ENCODE results near the gene TTLL10. TPM values are rescaled to one million over a fixed set of nuclear protein-coding genes. Genes with fewer than 3 reads are reported as not detected.
"Not testable (repeated sequence)": the region's sequence is repeated elsewhere in the genome, so short reads cannot be mapped to it uniquely, and the experiment has no call there.

The TTLL10 gene
- total and polyA plus RNA-seq, 2 experiments from 2014 or later, result 0.45 TPM; not detected in 1

- TF ChIP-seq, protein P1, sequence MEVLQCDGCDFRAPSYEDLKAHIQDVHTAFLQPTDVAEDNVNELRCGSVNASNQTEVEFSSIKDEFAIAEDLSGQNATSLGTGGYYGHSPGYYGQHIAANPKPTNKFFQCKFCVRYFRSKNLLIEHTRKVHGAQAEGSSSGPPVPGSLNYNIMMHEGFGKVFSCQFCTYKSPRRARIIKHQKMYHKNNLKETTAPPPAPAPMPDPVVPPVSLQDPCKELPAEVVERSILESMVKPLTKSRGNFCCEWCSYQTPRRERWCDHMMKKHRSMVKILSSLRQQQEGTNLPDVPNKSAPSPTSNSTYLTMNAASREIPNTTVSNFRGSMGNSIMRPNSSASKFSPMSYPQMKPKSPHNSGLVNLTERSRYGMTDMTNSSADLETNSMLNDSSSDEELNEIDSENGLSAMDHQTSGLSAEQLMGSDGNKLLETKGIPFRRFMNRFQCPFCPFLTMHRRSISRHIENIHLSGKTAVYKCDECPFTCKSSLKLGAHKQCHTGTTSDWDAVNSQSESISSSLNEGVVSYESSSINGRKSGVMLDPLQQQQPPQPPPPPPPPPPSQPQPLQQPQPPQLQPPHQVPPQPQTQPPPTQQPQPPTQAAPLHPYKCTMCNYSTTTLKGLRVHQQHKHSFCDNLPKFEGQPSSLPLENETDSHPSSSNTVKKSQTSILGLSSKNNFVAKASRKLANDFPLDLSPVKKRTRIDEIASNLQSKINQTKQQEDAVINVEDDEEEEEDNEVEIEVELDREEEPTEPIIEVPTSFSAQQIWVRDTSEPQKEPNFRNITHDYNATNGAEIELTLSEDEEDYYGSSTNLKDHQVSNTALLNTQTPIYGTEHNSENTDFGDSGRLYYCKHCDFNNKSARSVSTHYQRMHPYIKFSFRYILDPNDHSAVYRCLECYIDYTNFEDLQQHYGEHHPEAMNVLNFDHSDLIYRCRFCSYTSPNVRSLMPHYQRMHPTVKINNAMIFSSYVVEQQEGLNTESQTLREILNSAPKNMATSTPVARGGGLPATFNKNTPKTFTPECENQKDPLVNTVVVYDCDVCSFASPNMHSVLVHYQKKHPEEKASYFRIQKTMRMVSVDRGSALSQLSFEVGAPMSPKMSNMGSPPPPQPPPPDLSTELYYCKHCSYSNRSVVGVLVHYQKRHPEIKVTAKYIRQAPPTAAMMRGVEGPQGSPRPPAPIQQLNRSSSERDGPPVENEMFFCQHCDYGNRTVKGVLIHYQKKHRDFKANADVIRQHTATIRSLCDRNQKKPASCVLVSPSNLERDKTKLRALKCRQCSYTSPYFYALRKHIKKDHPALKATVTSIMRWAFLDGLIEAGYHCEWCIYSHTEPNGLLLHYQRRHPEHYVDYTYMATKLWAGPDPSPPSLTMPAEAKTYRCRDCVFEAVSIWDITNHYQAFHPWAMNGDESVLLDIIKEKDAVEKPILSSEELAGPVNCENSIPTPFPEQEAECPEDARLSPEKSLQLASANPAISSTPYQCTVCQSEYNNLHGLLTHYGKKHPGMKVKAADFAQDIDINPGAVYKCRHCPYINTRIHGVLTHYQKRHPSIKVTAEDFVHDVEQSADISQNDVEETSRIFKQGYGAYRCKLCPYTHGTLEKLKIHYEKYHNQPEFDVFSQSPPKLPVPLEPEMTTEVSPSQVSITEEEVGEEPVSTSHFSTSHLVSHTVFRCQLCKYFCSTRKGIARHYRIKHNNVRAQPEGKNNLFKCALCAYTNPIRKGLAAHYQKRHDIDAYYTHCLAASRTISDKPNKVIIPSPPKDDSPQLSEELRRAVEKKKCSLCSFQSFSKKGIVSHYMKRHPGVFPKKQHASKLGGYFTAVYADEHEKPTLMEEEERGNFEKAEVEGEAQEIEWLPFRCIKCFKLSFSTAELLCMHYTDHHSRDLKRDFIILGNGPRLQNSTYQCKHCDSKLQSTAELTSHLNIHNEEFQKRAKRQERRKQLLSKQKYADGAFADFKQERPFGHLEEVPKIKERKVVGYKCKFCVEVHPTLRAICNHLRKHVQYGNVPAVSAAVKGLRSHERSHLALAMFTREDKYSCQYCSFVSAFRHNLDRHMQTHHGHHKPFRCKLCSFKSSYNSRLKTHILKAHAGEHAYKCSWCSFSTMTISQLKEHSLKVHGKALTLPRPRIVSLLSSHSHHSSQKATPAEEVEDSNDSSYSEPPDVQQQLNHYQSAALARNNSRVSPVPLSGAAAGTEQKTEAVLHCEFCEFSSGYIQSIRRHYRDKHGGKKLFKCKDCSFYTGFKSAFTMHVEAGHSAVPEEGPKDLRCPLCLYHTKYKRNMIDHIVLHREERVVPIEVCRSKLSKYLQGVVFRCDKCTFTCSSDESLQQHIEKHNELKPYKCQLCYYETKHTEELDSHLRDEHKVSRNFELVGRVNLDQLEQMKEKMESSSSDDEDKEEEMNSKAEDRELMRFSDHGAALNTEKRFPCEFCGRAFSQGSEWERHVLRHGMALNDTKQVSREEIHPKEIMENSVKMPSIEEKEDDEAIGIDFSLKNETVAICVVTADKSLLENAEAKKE (CRISPR knock-in tag; IDR thresholded peaks at IDR 0.05), result no peak
- no peak for TF ChIP-seq ZNF331 (CRISPR knock-in tag; IDR thresholded peaks at IDR 0.05; ENCODE audit: low read depth)
- TF ChIP-seq POLR2AphosphoS5 (IDR thresholded peaks at IDR 0.05; ENCODE audit: low read depth), result no peak
- TF ChIP-seq ZNF114 (CRISPR knock-in tag; IDR thresholded peaks at IDR 0.05), result no peak
- TF ChIP-seq EZH2 (IDR thresholded peaks at IDR 0.05; ENCODE audit: low read depth, unreplicated experiment), result no peak
- no peak for TF ChIP-seq EZH2phosphoT487 (IDR thresholded peaks at IDR 0.05; ENCODE audit: unreplicated experiment)
- no peak for TF ChIP-seq REST (IDR thresholded peaks at IDR 0.05; ENCODE audit: unreplicated experiment)
- no peak for TF ChIP-seq STAT1 (IDR thresholded peaks at IDR 0.05; ENCODE audit: unreplicated experiment)
- TF ChIP-seq, protein P2, sequence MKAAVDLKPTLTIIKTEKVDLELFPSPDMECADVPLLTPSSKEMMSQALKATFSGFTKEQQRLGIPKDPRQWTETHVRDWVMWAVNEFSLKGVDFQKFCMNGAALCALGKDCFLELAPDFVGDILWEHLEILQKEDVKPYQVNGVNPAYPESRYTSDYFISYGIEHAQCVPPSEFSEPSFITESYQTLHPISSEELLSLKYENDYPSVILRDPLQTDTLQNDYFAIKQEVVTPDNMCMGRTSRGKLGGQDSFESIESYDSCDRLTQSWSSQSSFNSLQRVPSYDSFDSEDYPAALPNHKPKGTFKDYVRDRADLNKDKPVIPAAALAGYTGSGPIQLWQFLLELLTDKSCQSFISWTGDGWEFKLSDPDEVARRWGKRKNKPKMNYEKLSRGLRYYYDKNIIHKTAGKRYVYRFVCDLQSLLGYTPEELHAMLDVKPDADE (IDR thresholded peaks at IDR 0.05), result no peak
- no peak for TF ChIP-seq CREB1 (CRISPR knock-in tag; IDR thresholded peaks at IDR 0.05; ENCODE audit: low read depth)
- TF ChIP-seq, protein P3, sequence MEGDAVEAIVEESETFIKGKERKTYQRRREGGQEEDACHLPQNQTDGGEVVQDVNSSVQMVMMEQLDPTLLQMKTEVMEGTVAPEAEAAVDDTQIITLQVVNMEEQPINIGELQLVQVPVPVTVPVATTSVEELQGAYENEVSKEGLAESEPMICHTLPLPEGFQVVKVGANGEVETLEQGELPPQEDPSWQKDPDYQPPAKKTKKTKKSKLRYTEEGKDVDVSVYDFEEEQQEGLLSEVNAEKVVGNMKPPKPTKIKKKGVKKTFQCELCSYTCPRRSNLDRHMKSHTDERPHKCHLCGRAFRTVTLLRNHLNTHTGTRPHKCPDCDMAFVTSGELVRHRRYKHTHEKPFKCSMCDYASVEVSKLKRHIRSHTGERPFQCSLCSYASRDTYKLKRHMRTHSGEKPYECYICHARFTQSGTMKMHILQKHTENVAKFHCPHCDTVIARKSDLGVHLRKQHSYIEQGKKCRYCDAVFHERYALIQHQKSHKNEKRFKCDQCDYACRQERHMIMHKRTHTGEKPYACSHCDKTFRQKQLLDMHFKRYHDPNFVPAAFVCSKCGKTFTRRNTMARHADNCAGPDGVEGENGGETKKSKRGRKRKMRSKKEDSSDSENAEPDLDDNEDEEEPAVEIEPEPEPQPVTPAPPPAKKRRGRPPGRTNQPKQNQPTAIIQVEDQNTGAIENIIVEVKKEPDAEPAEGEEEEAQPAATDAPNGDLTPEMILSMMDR (conservative IDR thresholded peaks at IDR 0.05; ENCODE audit: low read depth in 2 of 2), result no peak
- no peak for TF ChIP-seq NANOG (IDR thresholded peaks at IDR 0.05; ENCODE audit: borderline replicate concordance)
Observed at GRCh38 chr1:1151306-1151705, 22.4 kb upstream of the TTLL10 start (continued).

DNA sequence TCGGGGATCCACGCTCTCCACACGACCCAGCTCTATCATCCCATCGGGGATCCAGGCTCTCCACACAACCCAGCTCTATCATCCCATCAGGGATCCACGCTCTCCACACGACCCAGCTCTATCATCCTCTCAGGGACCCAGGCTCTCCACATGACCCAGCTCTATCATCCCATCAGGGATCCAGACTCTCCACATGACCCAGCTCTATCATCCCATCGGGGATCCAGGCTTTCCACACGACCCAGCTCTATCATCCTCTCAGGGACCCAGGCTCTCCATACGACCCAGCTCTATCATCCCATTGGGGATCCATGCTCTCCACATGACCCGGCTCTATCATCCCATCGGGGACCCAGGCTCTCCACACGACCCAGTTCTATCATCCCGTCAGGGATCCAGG lies 21.2 kb upstream of the TTLL10 start:
- not testable (repeated sequence) for H3K27ac ChIP-seq (ENCODE audit: low read depth); H3K27me3 ChIP-seq (ENCODE audit: insufficient read depth); H3K4me3 Mint-ChIP-seq; H3K9me2 ChIP-seq (ENCODE audit: insufficient read depth); H2AFZ ChIP-seq; ATAC-seq; H3K27ac Mint-ChIP-seq; H3K36me3 ChIP-seq (ENCODE audit: insufficient read depth); H3K4me1 ChIP-seq (ENCODE audit: insufficient read depth); H3K4me2 ChIP-seq; H3F3A ChIP-seq (replicated peaks; ENCODE audit: low read depth); H4K20me1 ChIP-seq (replicated peaks; ENCODE audit: insufficient read depth); H3K79me2 ChIP-seq (replicated peaks; ENCODE audit: insufficient read depth); H3K4me1 Mint-ChIP-seq; H3K4me3 ChIP-seq; DNase-seq (ENCODE audit: low spot score)
- H3K36me3 Mint-ChIP-seq (ENCODE audit: low read depth), result peaks cover 23% of the 10 kb centered on the region
- peaks cover 35% of the 10 kb centered on the region for H3K9me3 Mint-ChIP-seq
- H3K27me3 Mint-ChIP-seq (ENCODE audit: insufficient read depth, low read depth, poor library complexity), result peaks cover 18% of the 10 kb centered on the region

Data from GM23338 (cell line).